ENCODE results near the gene PSAT1.

The PSAT1 gene

GRCh38 chr9:78261403-78262001 is 35.4 kb upstream of the PSAT1 start:
- no peak for DNase-seq
- in situ Hi-C loops (cut with HindIII; ENCODE audit: low pct_ligation_motif_present, low sequenced_read_pairs), result no loop called here

GRCh38 chr9:78262655-78263054 is 34.3 kb upstream of the PSAT1 start:
- Histone ChIP-seq H3K27me3 (replicated peaks) (no peaks in the 10 kb centered on the region), H3K4me3 (ENCODE audit: low read depth, low read length) (no peak overlapping the region), H3K36me3 (replicated peaks) (peaks cover 2% of the 10 kb centered on the region), H3K27ac (no peak overlapping the region)
- no peak for DNase-seq
- no peak for TF ChIP-seq CTCF (IDR thresholded peaks at IDR 0.05; ENCODE audit: low read depth, low read length, missing control alignments)
- in situ Hi-C loops (cut with HindIII; ENCODE audit: low pct_ligation_motif_present, low sequenced_read_pairs), result no loop called here

More at GRCh38 chr9:78261403-78262001, 35.4 kb upstream of the PSAT1 start:
- H3K27me3 ChIP-seq (replicated peaks), result no peaks in the 10 kb centered on the region
- H3K4me3 ChIP-seq (ENCODE audit: low read depth, low read length), result no peak overlapping the region
- H3K27ac ChIP-seq, result no peak overlapping the region
- TF ChIP-seq CTCF (IDR thresholded peaks at IDR 0.05; ENCODE audit: low read depth, low read length, missing control alignments), result peak; percentile 23
- H3K36me3 ChIP-seq (replicated peaks), result peaks cover 1% of the 10 kb centered on the region

- no peak for DNase-seq
- TF ChIP-seq CTCF (IDR thresholded peaks at IDR 0.05; ENCODE audit: low read depth, low read length, missing control alignments), result no peak
- H3K27ac ChIP-seq, result no peak overlapping the region
- H3K36me3 ChIP-seq (replicated peaks), result peaks cover 2% of the 10 kb centered on the region
- no peak overlapping the region for H3K4me3 ChIP-seq (ENCODE audit: low read depth, low read length)
- in situ Hi-C loops (cut with HindIII; ENCODE audit: low pct_ligation_motif_present, low sequenced_read_pairs), result no loop called here
- H3K27me3 ChIP-seq (replicated peaks), result no peaks in the 10 kb centered on the region
Observed at GRCh38 chr9:78267889-78268288, 29.0 kb upstream of the PSAT1 start.

- peaks cover 2% of the 10 kb centered on the region for H3K36me3 ChIP-seq (replicated peaks)
- H3K27ac ChIP-seq, result no peak overlapping the region
- DNase-seq, result no peak
- no peaks in the 10 kb centered on the region for H3K27me3 ChIP-seq (replicated peaks)
- in situ Hi-C loops (cut with HindIII; ENCODE audit: low pct_ligation_motif_present, low sequenced_read_pairs), result no loop called here
- no peak overlapping the region for H3K4me3 ChIP-seq (ENCODE audit: low read depth, low read length)
- no peak for TF ChIP-seq CTCF (IDR thresholded peaks at IDR 0.05; ENCODE audit: low read depth, low read length, missing control alignments)
Observed at GRCh38 chr9:78269784-78270183, 27.1 kb upstream of the PSAT1 start.

GRCh38 chr9:78272307-78272706 is 24.6 kb upstream of the PSAT1 start:
- Histone ChIP-seq H3K36me3 (replicated peaks) (no peaks in the 10 kb centered on the region), H3K27ac (no peak overlapping the region), H3K27me3 (replicated peaks) (no peaks in the 10 kb centered on the region), H3K4me3 (ENCODE audit: low read depth, low read length) (no peak overlapping the region)
- DNase-seq, result no peak
- TF ChIP-seq CTCF (IDR thresholded peaks at IDR 0.05; ENCODE audit: low read depth, low read length, missing control alignments), result no peak
- in situ Hi-C loops (cut with HindIII; ENCODE audit: low pct_ligation_motif_present, low sequenced_read_pairs), result no loop called here

- peak; percentile 39 for DNase-seq
- Histone ChIP-seq H3K27me3 (replicated peaks) (no peaks in the 10 kb centered on the region), H3K36me3 (replicated peaks) (no peaks in the 10 kb centered on the region), H3K27ac (no peak overlapping the region), H3K4me3 (ENCODE audit: low read depth, low read length) (no peak overlapping the region)
- TF ChIP-seq CTCF (IDR thresholded peaks at IDR 0.05; ENCODE audit: low read depth, low read length, missing control alignments), result no peak
- in situ Hi-C loops (cut with HindIII; ENCODE audit: low pct_ligation_motif_present, low sequenced_read_pairs), result no loop called here
Observed at GRCh38 chr9:78273761-78274160, 23.2 kb upstream of the PSAT1 start.

Measured in brain microvascular endothelial cell (primary cell).